ENCODE measurements around the gene PKMYT1. TPM values are rescaled to one million over a fixed set of nuclear protein-coding genes. Genes with fewer than 3 reads are reported as not detected.

Gene PKMYT1
- total and polyA plus RNA-seq, 9 of the 15 experiments (the other 6 are each of a cell fraction or from before 2014, with no cell fraction given): 8.7 to 201 (median 37.8) TPM

GRCh38 chr16:3021449-3022207 is 41.4 kb upstream of the PKMYT1 start (continued):
- TF ChIP-seq CCNT2 (IDR thresholded peaks at IDR 0.05; ENCODE audit: borderline replicate concordance, extremely low read depth, insufficient read length, low read depth, low read length): peak; percentile 35
- TF ChIP-seq, protein P1, sequence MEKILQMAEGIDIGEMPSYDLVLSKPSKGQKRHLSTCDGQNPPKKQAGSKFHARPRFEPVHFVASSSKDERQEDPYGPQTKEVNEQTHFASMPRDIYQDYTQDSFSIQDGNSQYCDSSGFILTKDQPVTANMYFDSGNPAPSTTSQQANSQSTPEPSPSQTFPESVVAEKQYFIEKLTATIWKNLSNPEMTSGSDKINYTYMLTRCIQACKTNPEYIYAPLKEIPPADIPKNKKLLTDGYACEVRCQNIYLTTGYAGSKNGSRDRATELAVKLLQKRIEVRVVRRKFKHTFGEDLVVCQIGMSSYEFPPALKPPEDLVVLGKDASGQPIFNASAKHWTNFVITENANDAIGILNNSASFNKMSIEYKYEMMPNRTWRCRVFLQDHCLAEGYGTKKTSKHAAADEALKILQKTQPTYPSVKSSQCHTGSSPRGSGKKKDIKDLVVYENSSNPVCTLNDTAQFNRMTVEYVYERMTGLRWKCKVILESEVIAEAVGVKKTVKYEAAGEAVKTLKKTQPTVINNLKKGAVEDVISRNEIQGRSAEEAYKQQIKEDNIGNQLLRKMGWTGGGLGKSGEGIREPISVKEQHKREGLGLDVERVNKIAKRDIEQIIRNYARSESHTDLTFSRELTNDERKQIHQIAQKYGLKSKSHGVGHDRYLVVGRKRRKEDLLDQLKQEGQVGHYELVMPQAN (IDR thresholded peaks at IDR 0.05; ENCODE audit: borderline replicate concordance): 0 out of 2 replicates have a peak, but pooled peaks have one; percentile 4
- 0 out of 2 replicates have a peak, but pooled peaks have one; percentile 41 for TF ChIP-seq ZNF740 (CRISPR knock-in tag; IDR thresholded peaks at IDR 0.05)
- TF ChIP-seq ZNF740 (tag; IDR thresholded peaks at IDR 0.05): no peak
- peak; percentile 56 for TF ChIP-seq HMGN3 (IDR thresholded peaks at IDR 0.05; ENCODE audit: borderline replicate concordance, extremely low read depth, insufficient read length, low read depth, low read length)
- no peak for TF ChIP-seq ZNF699 (CRISPR knock-in tag; IDR thresholded peaks at IDR 0.05; ENCODE audit: insufficient replicate concordance)
- no peak for TF ChIP-seq CREB1 (IDR thresholded peaks at IDR 0.05)
- 0 out of 2 replicates have a peak, but pooled peaks have one; percentile 14 for TF ChIP-seq CREB1 (CRISPR knock-in tag; IDR thresholded peaks at IDR 0.05)
